GM19239 (cell line): ENCODE measurements around the gene DIAPH3.
"Not testable (repeated sequence)": the region's sequence is repeated elsewhere in the genome, so short reads cannot be mapped to it uniquely, and the experiment has no call there.

Experiments
- DNase-seq: peaks from one replicate; pipeline ENCODE4 v3.0.0; 2011; ENCODE audit warnings: low spot score; ENCODE audit not compliant: insufficient read length
- FAIRE-seq: peaks from 2 replicates; lab custom pipeline; 2011; peaks lifted over from hg19 to GRCh38; lab: Jason Lieb, UNC

The DIAPH3 gene

GRCh38 chr13:60163478-60164233 lies at the start of gene DIAPH3:
DIAPH3 (minus strand) TSS chr13:60163928; CDS start chr13:60163766, 162 bp downstream.
- DNase-seq (peak; percentile 83), FAIRE-seq (peak; percentile 97)

GRCh38 chr13:60213236-60213744 lies 49.6 kb upstream of the DIAPH3 start:
- DNase-seq (no peak), FAIRE-seq (no peak)

GRCh38 chr13:60211548-60211947 lies 47.8 kb upstream of the DIAPH3 start:
- DNase-seq (no peak), FAIRE-seq (no peak)

GRCh38 chr13:60210510-60211330 lies 47.0 kb upstream of the DIAPH3 start:
- no peak for DNase-seq
- FAIRE-seq, result no peak

GRCh38 chr13:60205499-60205898 lies 41.8 kb upstream of the DIAPH3 start:
- DNase-seq, FAIRE-seq: not testable (repeated sequence)

GRCh38 chr13:60201286-60201685 lies 37.6 kb upstream of the DIAPH3 start:
- FAIRE-seq (no peak), DNase-seq (no peak)

- FAIRE-seq, DNase-seq: not testable (repeated sequence)
These were observed 32.2 kb upstream of the DIAPH3 start for GRCh38 chr13:60195893-60196292.

GRCh38 chr13:60182907-60183306 lies 19.2 kb upstream of the DIAPH3 start:
- no peak for FAIRE-seq
- DNase-seq, result no peak

GRCh38 chr13:60178327-60178726 lies 14.6 kb upstream of the DIAPH3 start:
- DNase-seq, result no peak
- no peak for FAIRE-seq

GRCh38 chr13:60175571-60175970 lies 11.8 kb upstream of the DIAPH3 start:
- DNase-seq, result no peak
- no peak for FAIRE-seq

- FAIRE-seq (no peak), DNase-seq (no peak)
These were observed 10.4 kb upstream of the DIAPH3 start for GRCh38 chr13:60174113-60174512.

- DNase-seq (no peak), FAIRE-seq (no peak)
These were observed 8.4 kb upstream of the DIAPH3 start for GRCh38 chr13:60172111-60172510.

GRCh38 chr13:60170414-60170813 lies 6.7 kb upstream of the DIAPH3 start:
- no peak for DNase-seq
- no peak for FAIRE-seq

- DNase-seq (no peak), FAIRE-seq (no peak)
These were observed 5.7 kb upstream of the DIAPH3 start for GRCh38 chr13:60169239-60170031.

- DNase-seq (no peak), FAIRE-seq (no peak)
These were observed 3.4 kb upstream of the DIAPH3 start for GRCh38 chr13:60167121-60167520.

- DNase-seq (no peak), FAIRE-seq (peak; percentile 26)
These were observed 1.8 kb upstream of the DIAPH3 start for GRCh38 chr13:60165391-60166099.

GRCh38 chr13:60164234-60164889 lies 634 bp upstream of the DIAPH3 start:
- no peak for DNase-seq
- peak; percentile 66 for FAIRE-seq

- DNase-seq (no peak), FAIRE-seq (peak; percentile 23)
These were observed 1.6 kb downstream of the DIAPH3 start for GRCh38 chr13:60162096-60162495.

GRCh38 chr13:60158321-60158801 lies 5.4 kb downstream of the DIAPH3 start:
- FAIRE-seq (peak; percentile 74), DNase-seq (no peak)
